Measurements from ENCODE around the gene TRIM9. TPM values are rescaled to one million over a fixed set of nuclear protein-coding genes. Genes with fewer than 3 reads are reported as not detected.

The TRIM9 gene
- total RNA-seq, 1 donor, result 0.42 TPM

- no peaks in the 10 kb centered on the region for H3K9me3 ChIP-seq (ENCODE audit: low read depth, low read length)
- no peak overlapping the region for H3K4me3 ChIP-seq (ENCODE audit: low read length)
- H3K27me3 ChIP-seq (ENCODE audit: insufficient read depth, low read length), result peaks cover 7% of the 10 kb centered on the region
- H3K4me1 ChIP-seq (ENCODE audit: insufficient read depth, low read length), result peaks cover 66% of the 10 kb centered on the region
Measured at GRCh38 chr14:50936882-50937281, 158.0 kb downstream of the TRIM9 start.

DNA sequence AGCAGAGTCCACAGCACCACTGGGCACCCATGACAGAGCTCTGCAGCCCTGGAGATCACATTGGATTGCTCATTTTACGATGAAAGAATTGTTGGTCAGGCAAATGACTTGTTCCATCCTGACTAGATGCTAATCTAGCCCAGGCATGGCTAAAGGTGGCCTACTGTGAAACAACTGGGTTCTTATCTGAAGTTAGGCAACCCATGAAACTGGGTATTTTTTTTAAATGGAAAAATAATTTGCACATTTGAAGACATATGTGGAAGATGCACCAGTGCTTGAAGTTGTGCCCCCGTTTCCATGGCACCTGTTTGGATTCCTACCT is 158.9 kb downstream of the TRIM9 start:
- no peaks in the 10 kb centered on the region for H3K9me3 ChIP-seq (ENCODE audit: low read depth, low read length)
- peaks cover 58% of the 10 kb centered on the region for H3K4me1 ChIP-seq (ENCODE audit: insufficient read depth, low read length)
- no peak overlapping the region for H3K4me3 ChIP-seq (ENCODE audit: low read length)
- peaks cover 3% of the 10 kb centered on the region for H3K27me3 ChIP-seq (ENCODE audit: insufficient read depth, low read length)

DNA sequence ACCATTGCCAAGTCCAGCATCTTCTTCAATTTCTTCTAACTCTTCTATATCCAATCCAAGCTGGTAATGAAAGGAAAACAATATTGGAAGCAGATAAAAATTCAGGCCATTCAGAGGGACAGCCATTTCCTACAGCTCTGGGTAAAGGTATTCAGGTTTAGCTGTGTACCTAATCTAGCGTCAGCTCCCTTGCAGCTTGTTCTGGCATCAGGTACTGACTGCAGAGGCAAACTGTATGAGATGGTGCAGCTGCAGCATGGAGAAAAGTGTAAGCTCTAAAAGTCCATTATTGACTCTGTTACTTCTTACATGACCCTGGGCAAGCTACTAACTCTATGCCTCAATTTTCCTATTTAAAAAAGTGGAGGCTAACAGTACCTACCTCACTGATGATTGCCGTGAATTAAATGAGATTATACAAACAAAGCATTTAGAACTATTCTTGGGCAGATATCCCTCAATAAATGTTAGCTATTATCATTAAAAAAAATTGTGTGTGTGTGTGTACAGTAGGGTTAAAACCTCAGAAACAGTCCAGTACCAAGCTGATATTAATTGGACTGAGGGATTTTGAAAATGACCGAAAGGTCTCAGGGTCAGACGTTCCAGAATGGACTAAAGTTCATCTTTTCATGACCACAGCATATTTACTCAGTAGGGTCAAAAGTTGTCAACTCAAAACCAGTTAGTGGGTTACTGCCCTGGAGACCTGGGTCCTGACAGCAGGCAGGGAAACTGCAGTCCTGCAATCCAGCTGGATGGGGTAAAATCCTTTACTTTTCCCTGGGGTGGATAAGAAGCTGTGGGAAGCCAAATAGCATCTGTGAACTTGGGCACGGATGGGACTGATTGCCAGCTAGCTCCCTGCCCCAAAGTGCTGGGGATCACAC is 159.5 kb downstream of the TRIM9 start:
- no peaks in the 10 kb centered on the region for H3K9me3 ChIP-seq (ENCODE audit: low read depth, low read length)
- H3K4me3 ChIP-seq (ENCODE audit: low read length), result no peak overlapping the region
- no peaks in the 10 kb centered on the region for H3K27me3 ChIP-seq (ENCODE audit: insufficient read depth, low read length)
- peaks cover 57% of the 10 kb centered on the region for H3K4me1 ChIP-seq (ENCODE audit: insufficient read depth, low read length)

GRCh38 chr14:50932592-50933495 is 162.1 kb downstream of the TRIM9 start:
- H3K9me3 ChIP-seq (ENCODE audit: low read depth, low read length), result no peaks in the 10 kb centered on the region
- H3K4me1 ChIP-seq (ENCODE audit: insufficient read depth, low read length), result peaks cover 62% of the 10 kb centered on the region
- H3K4me3 ChIP-seq (ENCODE audit: low read length), result no peak overlapping the region
- H3K27me3 ChIP-seq (ENCODE audit: insufficient read depth, low read length), result no peaks in the 10 kb centered on the region

DNA sequence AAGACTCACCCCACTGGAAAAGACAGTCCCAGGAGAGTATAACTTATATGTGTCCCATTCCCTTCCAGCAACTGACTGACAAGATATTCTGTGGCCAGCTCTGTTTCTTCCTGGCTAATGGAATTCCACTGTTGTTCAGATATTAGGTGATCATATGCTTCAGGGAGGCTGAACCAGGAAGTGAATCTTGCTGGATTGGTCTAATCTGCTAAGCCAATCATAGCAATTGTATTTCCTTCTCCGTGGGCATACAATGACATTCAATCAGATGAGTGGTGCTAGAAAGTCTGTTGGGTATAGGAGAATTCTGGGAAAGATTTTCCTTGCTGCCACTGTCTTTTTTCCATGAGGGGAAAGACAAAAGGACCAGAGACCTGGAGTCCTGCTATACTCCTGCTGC is 162.7 kb downstream of the TRIM9 start:
- Histone ChIP-seq H3K4me1 (ENCODE audit: insufficient read depth, low read length) (peaks cover 64% of the 10 kb centered on the region), H3K27me3 (ENCODE audit: insufficient read depth, low read length) (no peaks in the 10 kb centered on the region), H3K4me3 (ENCODE audit: low read length) (no peak overlapping the region), H3K9me3 (ENCODE audit: low read depth, low read length) (no peaks in the 10 kb centered on the region)

GRCh38 chr14:50931559-50931958 is 163.3 kb downstream of the TRIM9 start:
- Histone ChIP-seq H3K4me3 (ENCODE audit: low read length) (no peak overlapping the region), H3K9me3 (ENCODE audit: low read depth, low read length) (no peaks in the 10 kb centered on the region), H3K27me3 (ENCODE audit: insufficient read depth, low read length) (no peaks in the 10 kb centered on the region), H3K4me1 (ENCODE audit: insufficient read depth, low read length) (peaks cover 66% of the 10 kb centered on the region)

DNA sequence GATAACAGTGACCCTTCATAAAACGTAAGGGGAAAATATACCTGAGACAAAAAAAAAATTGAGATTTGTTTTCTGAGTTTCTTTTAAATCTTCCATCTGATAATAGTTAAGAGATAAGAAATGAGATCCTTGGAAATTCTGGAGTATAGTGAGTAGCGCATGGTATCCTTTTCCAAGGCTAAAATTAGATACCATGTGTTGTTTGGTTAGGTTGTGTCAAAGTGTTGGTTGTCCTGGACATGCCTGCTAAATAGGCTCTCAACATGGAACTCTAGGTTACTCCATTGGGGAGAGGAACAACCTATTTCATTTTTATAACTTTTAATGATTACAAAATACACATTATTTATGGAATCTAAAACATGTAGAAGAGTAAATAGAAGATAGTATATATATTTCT is 165.4 kb downstream of the TRIM9 start:
- H3K4me3 ChIP-seq (ENCODE audit: low read length), result no peak overlapping the region
- peaks cover 67% of the 10 kb centered on the region for H3K4me1 ChIP-seq (ENCODE audit: insufficient read depth, low read length)
- H3K27me3 ChIP-seq (ENCODE audit: insufficient read depth, low read length), result no peaks in the 10 kb centered on the region
- no peaks in the 10 kb centered on the region for H3K9me3 ChIP-seq (ENCODE audit: low read depth, low read length)

DNA sequence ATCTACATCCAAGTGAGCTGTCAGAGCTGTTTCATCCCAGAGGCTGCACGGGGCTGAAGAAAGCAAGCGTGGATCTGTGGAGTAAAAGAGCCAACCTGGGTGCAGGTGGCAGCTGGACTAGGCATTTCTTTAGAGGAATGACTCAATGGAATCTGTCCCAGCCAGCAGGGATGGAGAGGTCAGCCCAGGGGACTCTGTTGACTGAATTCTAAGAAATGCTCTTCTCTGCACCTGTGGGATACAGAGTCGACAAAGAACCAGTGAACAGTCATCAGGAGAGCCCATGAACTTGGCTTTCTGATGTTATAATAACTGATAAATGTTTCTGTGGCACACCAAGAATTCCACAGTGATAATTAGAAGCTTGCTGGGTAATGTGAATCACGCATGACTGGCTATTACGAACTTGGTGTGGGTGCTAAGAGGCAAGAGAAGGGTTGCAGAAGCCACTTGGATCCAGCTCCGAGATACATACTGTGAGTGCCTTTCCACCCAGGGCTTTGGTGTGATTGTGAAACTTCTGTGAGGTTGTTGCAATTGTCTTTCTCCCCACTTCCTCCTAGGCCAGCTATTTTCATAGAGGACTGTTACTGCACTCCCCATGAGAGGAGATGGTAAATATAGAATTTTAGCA is 166.8 kb downstream of the TRIM9 start:
- Histone ChIP-seq H3K4me1 (ENCODE audit: insufficient read depth, low read length) (peaks cover 66% of the 10 kb centered on the region), H3K9me3 (ENCODE audit: low read depth, low read length) (no peaks in the 10 kb centered on the region), H3K4me3 (ENCODE audit: low read length) (no peak overlapping the region), H3K27me3 (ENCODE audit: insufficient read depth, low read length) (no peaks in the 10 kb centered on the region)

DNA sequence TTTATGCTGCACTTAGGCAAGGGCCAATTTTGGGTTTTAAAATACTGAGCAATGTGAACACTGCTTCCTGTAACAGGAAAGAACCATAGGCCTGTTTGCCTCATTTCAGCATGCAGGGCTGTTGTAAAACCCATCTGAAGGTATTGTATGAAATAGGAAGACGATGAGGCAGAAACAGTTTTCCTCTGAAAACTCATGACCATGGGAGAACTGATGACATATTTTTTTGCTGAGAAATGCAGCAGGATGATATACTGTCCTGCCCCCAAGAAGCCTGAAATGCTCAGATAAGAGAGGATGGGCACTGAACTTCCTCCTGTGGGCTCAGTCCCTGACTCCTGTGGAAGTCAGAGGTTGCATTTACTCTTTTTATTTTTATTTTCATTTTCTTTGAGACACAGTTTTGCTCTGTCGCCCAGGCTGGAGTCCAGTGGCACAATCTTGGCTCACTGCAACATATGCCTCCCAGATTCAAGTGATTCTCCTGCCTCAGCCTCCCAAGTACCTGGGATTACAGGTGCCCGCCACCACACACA is 168.0 kb downstream of the TRIM9 start:
- Histone ChIP-seq H3K27me3 (ENCODE audit: insufficient read depth, low read length) (no peaks in the 10 kb centered on the region), H3K4me1 (ENCODE audit: insufficient read depth, low read length) (peaks cover 54% of the 10 kb centered on the region), H3K4me3 (ENCODE audit: low read length) (no peak overlapping the region), H3K9me3 (ENCODE audit: low read depth, low read length) (no peaks in the 10 kb centered on the region)

Other genes starting within 250 kb of the TRIM9 start
- gene ABHD12B, start 223.1 kb downstream of the TRIM9 start, total RNA-seq, result not detected
- 51.3 TPM for gene PYGL, start 150.6 kb downstream of the TRIM9 start, total RNA-seq
- gene TMX1, start 145.1 kb upstream of the TRIM9 start, total RNA-seq, result 34.8 TPM

Data from mononuclear cell (primary cell).